HS-27A (cell line): ENCODE data around the gene CPT1C.

ENCODE experiments used
- DNase-seq: peaks from one replicate; pipeline ENCODE4 v3.0.0-alpha.2; 2012; ENCODE audit warnings: low read depth, missing footprints

CPT1C gene

GRCh38 chr19:49681830-49682229 is 9.1 kb upstream of the CPT1C start:
- DNase-seq: no peak

- DNase-seq: no peak
Observed at GRCh38 chr19:49682274-49682673, 8.6 kb upstream of the CPT1C start.

- no peak for DNase-seq
Observed at GRCh38 chr19:49683814-49684250, 7.1 kb upstream of the CPT1C start.

- no peak for DNase-seq
Observed at GRCh38 chr19:49684251-49684982, 6.5 kb upstream of the CPT1C start.

GRCh38 chr19:49684983-49685553 is 5.8 kb upstream of the CPT1C start:
- no peak for DNase-seq

- DNase-seq: no peak
Observed at GRCh38 chr19:49685845-49686332, 5.0 kb upstream of the CPT1C start.

GRCh38 chr19:49686503-49687088 is 4.3 kb upstream of the CPT1C start:
- DNase-seq: no peak

GRCh38 chr19:49687150-49687549 is 3.8 kb upstream of the CPT1C start:
- DNase-seq: no peak

GRCh38 chr19:49687566-49688316 is 3.2 kb upstream of the CPT1C start:
- DNase-seq: no peak

GRCh38 chr19:49688531-49689132 is 2.3 kb upstream of the CPT1C start:
- no peak for DNase-seq

- no peak for DNase-seq
Observed at GRCh38 chr19:49689133-49690078, 1.5 kb upstream of the CPT1C start, which contains the start of gene ADM5. ADM5 (plus strand) TSS chr19:49689594; CDS start chr19:49689838, 244 bp downstream.

- DNase-seq: no peak
Observed at GRCh38 chr19:49690079-49690655, 749 bp upstream of the CPT1C start.

GRCh38 chr19:49691243-49692146 is 579 bp downstream of the CPT1C start:
- peak; percentile 77 for DNase-seq

GRCh38 chr19:49692147-49692506 is 1.2 kb downstream of the CPT1C start:
- DNase-seq: no peak

GRCh38 chr19:49696115-49696514 is 5.2 kb downstream of the CPT1C start:
- DNase-seq: no peak

GRCh38 chr19:49696865-49697264 is 5.9 kb downstream of the CPT1C start:
- no peak for DNase-seq

- no peak for DNase-seq
Observed at GRCh38 chr19:49699364-49699763, 8.4 kb downstream of the CPT1C start.

- no peak for DNase-seq
Observed at GRCh38 chr19:49700563-49700962, 9.6 kb downstream of the CPT1C start.

GRCh38 chr19:49701271-49701786 is 10.4 kb downstream of the CPT1C start:
- no peak for DNase-seq
